ENCODE measurements around the gene CTXN2.

DNA sequence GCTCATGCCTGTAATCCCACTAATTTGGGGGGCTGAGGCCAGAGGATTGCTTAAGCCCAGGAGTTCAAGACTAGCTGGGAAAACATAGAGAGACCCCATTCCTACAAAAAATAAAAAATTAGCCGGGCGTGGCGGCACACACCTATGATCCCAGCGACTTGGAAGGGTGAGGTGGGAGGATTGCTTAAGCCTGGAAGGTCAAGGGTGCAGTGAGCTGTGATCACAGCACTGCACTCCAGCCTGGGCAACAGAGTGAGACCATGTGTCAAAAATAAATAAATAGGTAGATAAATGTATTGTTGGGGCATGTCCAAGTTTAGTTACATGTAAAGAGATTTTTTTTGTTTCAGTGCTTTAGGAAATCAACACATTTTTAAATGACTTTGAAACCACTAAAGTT, 51.1 kb downstream of the CTXN2 start:
- TF ChIP-seq, protein P1, sequence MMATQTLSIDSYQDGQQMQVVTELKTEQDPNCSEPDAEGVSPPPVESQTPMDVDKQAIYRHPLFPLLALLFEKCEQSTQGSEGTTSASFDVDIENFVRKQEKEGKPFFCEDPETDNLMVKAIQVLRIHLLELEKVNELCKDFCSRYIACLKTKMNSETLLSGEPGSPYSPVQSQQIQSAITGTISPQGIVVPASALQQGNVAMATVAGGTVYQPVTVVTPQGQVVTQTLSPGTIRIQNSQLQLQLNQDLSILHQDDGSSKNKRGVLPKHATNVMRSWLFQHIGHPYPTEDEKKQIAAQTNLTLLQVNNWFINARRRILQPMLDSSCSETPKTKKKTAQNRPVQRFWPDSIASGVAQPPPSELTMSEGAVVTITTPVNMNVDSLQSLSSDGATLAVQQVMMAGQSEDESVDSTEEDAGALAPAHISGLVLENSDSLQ (IDR thresholded peaks at IDR 0.05), result no peak
- no peak for TF ChIP-seq SP1 (IDR thresholded peaks at IDR 0.05)
- TF ChIP-seq SUZ12 (IDR thresholded peaks at IDR 0.05), result no peak
- TF ChIP-seq BHLHE40 (IDR thresholded peaks at IDR 0.05; ENCODE audit: borderline replicate concordance), result no peak
- no peak for TF ChIP-seq ZNF384 (IDR thresholded peaks at IDR 0.05)
- no peak for TF ChIP-seq HDGF (IDR thresholded peaks at IDR 0.05; ENCODE audit: borderline replicate concordance)
- no peak for TF ChIP-seq ARNT (IDR thresholded peaks at IDR 0.05)
- TF ChIP-seq FOXK2 (IDR thresholded peaks at IDR 0.05), result no peak
- no peak for TF ChIP-seq ELF4 (IDR thresholded peaks at IDR 0.05)

All from HEK293T (cell line).